GM21528 (cell line): Measurements from ENCODE around the gene SLC25A42.

ENCODE experiments used
- ATAC-seq: cut with Tn5 transposase; IDR thresholded peaks from one replicate; pipeline ENCODE4 v1.9.1; 2021; ENCODE audit warnings: mild to moderate bottlenecking, moderate library complexity; ENCODE audit not compliant: unreplicated experiment, low FRiP score

SLC25A42 gene

GRCh38 chr19:19155495-19156219, 91.9 kb downstream of the SLC25A42 start:
- peak; percentile 68 for ATAC-seq

- no peak for ATAC-seq
These were observed 94.0 kb downstream of the SLC25A42 start for GRCh38 chr19:19157808-19158207.

- ATAC-seq, result no peak
These were observed 95.7 kb downstream of the SLC25A42 start for GRCh38 chr19:19159534-19159933.

- no peak for ATAC-seq
These were observed 96.8 kb downstream of the SLC25A42 start for GRCh38 chr19:19160461-19161035.

- ATAC-seq, result no peak
These were observed 98.7 kb downstream of the SLC25A42 start for GRCh38 chr19:19162495-19162894.
